HepG2 (cell line): ENCODE data around the gene LRRFIP2. TPM values are rescaled to one million over a fixed set of nuclear protein-coding genes. Genes with fewer than 3 reads are reported as not detected.
A peak's percentile ranks its signal among the peaks of the same experiment; 100 is the strongest.

Experiments used
- ATAC-seq: fragments of 200-7000 bp; cut with Tn5 transposase; 3 replicates; pipeline ENCODE4 v1.9.1; 2020; ENCODE audit warnings: mild to moderate bottlenecking, moderate library complexity
- BruUV-seq: library from RNA; stranded (reverse); fragments of 400-500 nt; replicated peaks from 2 replicates; lab custom pipeline; 2021; lab: Mats Ljungman, UMichigan
- CTCF ChIA-PET: fragments of 300-600 bp; formaldehyde crosslinking; extraction: SDS; loops from one replicate; lab custom pipeline; 2021; ENCODE audit warnings: low total read pairs, inconsistent platforms, low intra/inter-chr PET ratio; lab: Yijun Ruan, JAX
- POLR2A ChIA-PET: fragments of 350-600 bp; sonication (Branson Sonifier 250); formaldehyde crosslinking; loops from one replicate; lab custom pipeline; 2020; ENCODE audit warnings: antibody characterized with exemption, inconsistent platforms; lab: Yijun Ruan, JAX
- DNase-seq: peaks from one replicate; pipeline ENCODE4 v3.0.0-alpha.2; 2015; ENCODE audit warnings: low spot score
- FAIRE-seq: peaks from 3 replicates; lab custom pipeline; 2011; peaks lifted over from hg19 to GRCh38; lab: Jason Lieb, UNC
- H2AFZ ChIP-seq: one replicate; pipeline ENCODE4 v1.6.1; 2011; ENCODE audit warnings: low read length, inconsistent platforms
- H3K27ac ChIP-seq: fragments of 300-600 bp; 3 replicates; pipeline ENCODE4 v1.8.0; 2011; ENCODE audit warnings: mixed run types, mild to moderate bottlenecking, mixed read lengths, low read length, inconsistent platforms; ENCODE audit not compliant: insufficient read depth; ENCODE audit errors: extremely low read length
- H3K27me3 ChIP-seq, 2 experiments: fragments of 200-600 bp in 1 of 2; 2 replicates in 1 of 2; 3 replicates in 1 of 2; pipeline versions ENCODE4 v1.6.0 to v1.8.0; 2011; ENCODE audit warnings: low read length in 2 of 2, mild to moderate bottlenecking in 2 of 2, moderate library complexity in 2 of 2, inconsistent platforms in 1 of 2; ENCODE audit not compliant: insufficient read depth in 2 of 2, control insufficient read depth in 1 of 2
- H3K36me3 ChIP-seq, 2 experiments: fragments of 200-600 bp in 1 of 2; replicated peaks in 1 of 2; 2 replicates in 1 of 2; 3 replicates in 1 of 2; pipeline versions ENCODE4 v1.5.1 to v1.8.0; 2011; ENCODE audit warnings: low read length in 2 of 2, inconsistent platforms in 1 of 2; ENCODE audit not compliant: insufficient read depth in 2 of 2, control insufficient read depth in 1 of 2
- H3K4me1 ChIP-seq: 2 replicates; pipeline ENCODE4 v1.5.1; 2012; ENCODE audit warnings: low read length, inconsistent platforms; ENCODE audit not compliant: insufficient read depth
- H3K4me2 ChIP-seq: 2 replicates; pipeline ENCODE4 v1.6.0; 2011; ENCODE audit warnings: low read depth, low read length, inconsistent platforms
- H3K4me3 ChIP-seq, 3 experiments: fragments of 200-600 bp in 1 of 3; sonication (generic), shearing (Covaris generic) in 1 of 3; replicated peaks in 1 of 3; 2 replicates each; pipeline ENCODE4 v1.5.1; 2011 to 2016; ENCODE audit warnings: low read length in 3 of 3, inconsistent platforms in 2 of 3, low read depth in 2 of 3, mild to moderate bottlenecking in 2 of 3, control low read depth in 1 of 3, mixed read lengths in 1 of 3; ENCODE audit not compliant: insufficient read depth in 1 of 3
- H3K79me2 ChIP-seq: one replicate; pipeline ENCODE4 v1.6.1; 2011; ENCODE audit warnings: low read length, inconsistent platforms; ENCODE audit not compliant: insufficient read depth
- H3K9ac ChIP-seq: 2 replicates; pipeline ENCODE4 v1.6.0; 2011; ENCODE audit warnings: mild to moderate bottlenecking, low read depth, low read length, inconsistent platforms; ENCODE audit not compliant: insufficient read depth
- H3K9me3 ChIP-seq: 2 replicates; pipeline ENCODE4 v1.5.1; 2012; ENCODE audit warnings: mild to moderate bottlenecking, low read length
- H4K20me1 ChIP-seq: 2 replicates; pipeline ENCODE4 v1.6.0; 2011; ENCODE audit warnings: inconsistent platforms, mild to moderate bottlenecking, low read length, moderate library complexity; ENCODE audit not compliant: insufficient read depth
- BHLHE40 ChIP-seq: IDR thresholded peaks from 2 replicates; pipeline ENCODE4 v1.6.1; 2011; ENCODE audit warnings: low read length, improper control_type of control experiment
- HNF4A ChIP-seq: sonication (generic); formaldehyde crosslinking; IDR thresholded peaks from 2 replicates; pipeline ENCODE4 v1.4.0; 2020; ENCODE audit warnings: missing genetic modification reagents
- MYC ChIP-seq: sonication (generic); formaldehyde crosslinking; IDR thresholded peaks from 2 replicates; pipeline ENCODE4 v1.9.0; 2021; ENCODE audit warnings: missing genetic modification reagents, borderline replicate concordance
- ZNF841 ChIP-seq: sonication (generic); formaldehyde crosslinking; IDR thresholded peaks from 2 replicates; pipeline ENCODE4 v1.8.1; 2023; ENCODE audit warnings: missing genetic modification reagents, borderline replicate concordance
- WGBS: methylation state at CpG from one replicate; pipeline ENCODE4 v1.1.6; 2017; ENCODE audit warnings: low lambda C conversion rate; 5-methylcytosine and 5-hydroxymethylcytosine counted together
- in situ Hi-C: cut with HindIII; loops from 2 replicates; pipeline ENCODE4 v1.10.0; 2017; ENCODE audit warnings: low pct_unique_long_range_greater_than_20kb; ENCODE audit not compliant: extremely low pct_ligation_motif_present
- intact Hi-C: fragments of 100-400 bp; cut with micrococcal nuclease; formaldehyde crosslinking; loops from one replicate; pipeline ENCODE4 v1.10.0; 2022; ENCODE audit not compliant: unreplicated experiment
- polyA plus RNA-seq, 8 experiments: library from polyadenylated mRNA; depleted of rRNA in 3 of 8; stranded (reverse) in 7 of 8; unstranded in 1 of 8; fragments of >200 nt; fragmentation: Illumina TruSeq in 4 of 8; extraction: Trizol in 4 of 8; gene quantifications; 2 replicates each; pipeline versions ENCODE4 v1.2.1 to v1.2.3, GENCODE V29; 2011 to 2016; ENCODE audit warnings: low read depth in 4 of 8, missing spikeins in 1 of 8, mixed read lengths in 1 of 8; ENCODE audit not compliant: insufficient read depth in 1 of 8
- total RNA-seq, 5 experiments: library from RNA; depleted of rRNA; stranded (reverse); fragments of >200 nt; fragmentation: Illumina TruSeq; extraction: Trizol; gene quantifications; 2 replicates each; pipeline ENCODE4 v1.2.3, GENCODE V29; 2016; ENCODE audit warnings: low read depth in 1 of 5
- TF ChIP-seq, protein P1 (sequence below): sonication (generic); formaldehyde crosslinking; IDR thresholded peaks from 2 replicates; pipeline ENCODE4 v1.4.0; 2020; ENCODE audit warnings: missing genetic modification reagents, borderline replicate concordance
- TF ChIP-seq, protein P2 (sequence below): sonication (generic); formaldehyde crosslinking; conservative IDR thresholded peaks from 2 replicates; pipeline ENCODE4 v1.4.0; 2020; ENCODE audit warnings: mild to moderate bottlenecking, missing genetic modification reagents, moderate library complexity
- TF ChIP-seq, protein P3 (sequence below): IDR thresholded peaks from 2 replicates; pipeline ENCODE4 v1.4.0; 2020; ENCODE audit warnings: mild to moderate bottlenecking, missing genetic modification reagents

The LRRFIP2 gene
- total and polyA plus RNA-seq, 2 of the 13 experiments (the other 11 are each of a cell fraction or from before 2014, with no cell fraction given) = 13.5 to 32.2 TPM

DNA sequence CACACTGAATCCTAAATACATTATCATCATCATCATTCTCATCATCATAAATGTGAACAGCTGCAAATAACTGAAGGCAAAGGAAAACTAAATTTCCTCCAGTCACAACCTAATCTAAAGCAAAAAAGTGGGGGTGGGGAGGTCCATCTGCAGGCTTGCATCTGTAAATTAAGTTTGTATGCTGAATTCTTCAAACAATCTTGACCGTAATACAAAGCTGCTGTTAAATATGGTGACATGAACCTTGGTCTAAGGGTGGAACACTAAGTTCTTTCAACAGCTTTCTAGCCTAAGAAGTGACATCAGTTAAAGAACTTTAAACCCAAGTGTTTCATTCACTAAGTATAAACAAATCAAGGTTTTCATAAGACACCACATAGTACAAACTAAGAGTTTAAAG, 4.3 kb downstream of the LRRFIP2 start:
- WGBS = 24% methylated on average over 1 of the region's 1 CpG
- intact Hi-C loops = no loop called here
- POLR2A ChIA-PET = no interaction called here
- no peaks in the 10 kb centered on the region for H3K27me3 ChIP-seq
- TF ChIP-seq BHLHE40 (no peak), HNF4A (0 out of 2 replicates have a peak, but pooled peaks have one; percentile 20), MYC (no peak), ZNF841 (CRISPR knock-in tag) (no peak)
- TF ChIP-seq, protein P1, sequence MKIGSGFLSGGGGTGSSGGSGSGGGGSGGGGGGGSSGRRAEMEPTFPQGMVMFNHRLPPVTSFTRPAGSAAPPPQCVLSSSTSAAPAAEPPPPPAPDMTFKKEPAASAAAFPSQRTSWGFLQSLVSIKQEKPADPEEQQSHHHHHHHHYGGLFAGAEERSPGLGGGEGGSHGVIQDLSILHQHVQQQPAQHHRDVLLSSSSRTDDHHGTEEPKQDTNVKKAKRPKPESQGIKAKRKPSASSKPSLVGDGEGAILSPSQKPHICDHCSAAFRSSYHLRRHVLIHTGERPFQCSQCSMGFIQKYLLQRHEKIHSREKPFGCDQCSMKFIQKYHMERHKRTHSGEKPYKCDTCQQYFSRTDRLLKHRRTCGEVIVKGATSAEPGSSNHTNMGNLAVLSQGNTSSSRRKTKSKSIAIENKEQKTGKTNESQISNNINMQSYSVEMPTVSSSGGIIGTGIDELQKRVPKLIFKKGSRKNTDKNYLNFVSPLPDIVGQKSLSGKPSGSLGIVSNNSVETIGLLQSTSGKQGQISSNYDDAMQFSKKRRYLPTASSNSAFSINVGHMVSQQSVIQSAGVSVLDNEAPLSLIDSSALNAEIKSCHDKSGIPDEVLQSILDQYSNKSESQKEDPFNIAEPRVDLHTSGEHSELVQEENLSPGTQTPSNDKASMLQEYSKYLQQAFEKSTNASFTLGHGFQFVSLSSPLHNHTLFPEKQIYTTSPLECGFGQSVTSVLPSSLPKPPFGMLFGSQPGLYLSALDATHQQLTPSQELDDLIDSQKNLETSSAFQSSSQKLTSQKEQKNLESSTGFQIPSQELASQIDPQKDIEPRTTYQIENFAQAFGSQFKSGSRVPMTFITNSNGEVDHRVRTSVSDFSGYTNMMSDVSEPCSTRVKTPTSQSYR (CRISPR knock-in tag) = peak; percentile 20; the same call in 1 of the 2 replicates
- TF ChIP-seq, protein P2, sequence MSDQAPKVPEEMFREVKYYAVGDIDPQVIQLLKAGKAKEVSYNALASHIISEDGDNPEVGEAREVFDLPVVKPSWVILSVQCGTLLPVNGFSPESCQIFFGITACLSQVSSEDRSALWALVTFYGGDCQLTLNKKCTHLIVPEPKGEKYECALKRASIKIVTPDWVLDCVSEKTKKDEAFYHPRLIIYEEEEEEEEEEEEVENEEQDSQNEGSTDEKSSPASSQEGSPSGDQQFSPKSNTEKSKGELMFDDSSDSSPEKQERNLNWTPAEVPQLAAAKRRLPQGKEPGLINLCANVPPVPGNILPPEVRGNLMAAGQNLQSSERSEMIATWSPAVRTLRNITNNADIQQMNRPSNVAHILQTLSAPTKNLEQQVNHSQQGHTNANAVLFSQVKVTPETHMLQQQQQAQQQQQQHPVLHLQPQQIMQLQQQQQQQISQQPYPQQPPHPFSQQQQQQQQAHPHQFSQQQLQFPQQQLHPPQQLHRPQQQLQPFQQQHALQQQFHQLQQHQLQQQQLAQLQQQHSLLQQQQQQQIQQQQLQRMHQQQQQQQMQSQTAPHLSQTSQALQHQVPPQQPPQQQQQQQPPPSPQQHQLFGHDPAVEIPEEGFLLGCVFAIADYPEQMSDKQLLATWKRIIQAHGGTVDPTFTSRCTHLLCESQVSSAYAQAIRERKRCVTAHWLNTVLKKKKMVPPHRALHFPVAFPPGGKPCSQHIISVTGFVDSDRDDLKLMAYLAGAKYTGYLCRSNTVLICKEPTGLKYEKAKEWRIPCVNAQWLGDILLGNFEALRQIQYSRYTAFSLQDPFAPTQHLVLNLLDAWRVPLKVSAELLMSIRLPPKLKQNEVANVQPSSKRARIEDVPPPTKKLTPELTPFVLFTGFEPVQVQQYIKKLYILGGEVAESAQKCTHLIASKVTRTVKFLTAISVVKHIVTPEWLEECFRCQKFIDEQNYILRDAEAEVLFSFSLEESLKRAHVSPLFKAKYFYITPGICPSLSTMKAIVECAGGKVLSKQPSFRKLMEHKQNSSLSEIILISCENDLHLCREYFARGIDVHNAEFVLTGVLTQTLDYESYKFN (CRISPR knock-in tag) = 0 out of 2 replicates have a peak, but pooled peaks have one; percentile 21
- TF ChIP-seq, protein P3, sequence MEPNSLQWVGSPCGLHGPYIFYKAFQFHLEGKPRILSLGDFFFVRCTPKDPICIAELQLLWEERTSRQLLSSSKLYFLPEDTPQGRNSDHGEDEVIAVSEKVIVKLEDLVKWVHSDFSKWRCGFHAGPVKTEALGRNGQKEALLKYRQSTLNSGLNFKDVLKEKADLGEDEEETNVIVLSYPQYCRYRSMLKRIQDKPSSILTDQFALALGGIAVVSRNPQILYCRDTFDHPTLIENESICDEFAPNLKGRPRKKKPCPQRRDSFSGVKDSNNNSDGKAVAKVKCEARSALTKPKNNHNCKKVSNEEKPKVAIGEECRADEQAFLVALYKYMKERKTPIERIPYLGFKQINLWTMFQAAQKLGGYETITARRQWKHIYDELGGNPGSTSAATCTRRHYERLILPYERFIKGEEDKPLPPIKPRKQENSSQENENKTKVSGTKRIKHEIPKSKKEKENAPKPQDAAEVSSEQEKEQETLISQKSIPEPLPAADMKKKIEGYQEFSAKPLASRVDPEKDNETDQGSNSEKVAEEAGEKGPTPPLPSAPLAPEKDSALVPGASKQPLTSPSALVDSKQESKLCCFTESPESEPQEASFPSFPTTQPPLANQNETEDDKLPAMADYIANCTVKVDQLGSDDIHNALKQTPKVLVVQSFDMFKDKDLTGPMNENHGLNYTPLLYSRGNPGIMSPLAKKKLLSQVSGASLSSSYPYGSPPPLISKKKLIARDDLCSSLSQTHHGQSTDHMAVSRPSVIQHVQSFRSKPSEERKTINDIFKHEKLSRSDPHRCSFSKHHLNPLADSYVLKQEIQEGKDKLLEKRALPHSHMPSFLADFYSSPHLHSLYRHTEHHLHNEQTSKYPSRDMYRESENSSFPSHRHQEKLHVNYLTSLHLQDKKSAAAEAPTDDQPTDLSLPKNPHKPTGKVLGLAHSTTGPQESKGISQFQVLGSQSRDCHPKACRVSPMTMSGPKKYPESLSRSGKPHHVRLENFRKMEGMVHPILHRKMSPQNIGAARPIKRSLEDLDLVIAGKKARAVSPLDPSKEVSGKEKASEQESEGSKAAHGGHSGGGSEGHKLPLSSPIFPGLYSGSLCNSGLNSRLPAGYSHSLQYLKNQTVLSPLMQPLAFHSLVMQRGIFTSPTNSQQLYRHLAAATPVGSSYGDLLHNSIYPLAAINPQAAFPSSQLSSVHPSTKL (CRISPR knock-in tag) = 0 out of 2 replicates have a peak, but pooled peaks have one; percentile 22
- TF ChIP-seq, all 625 proteins: peak for 4
- H3K9me3 ChIP-seq = no peaks in the 10 kb centered on the region
- peaks cover 46% of the 10 kb centered on the region for H3K79me2 ChIP-seq
- CTCF ChIA-PET = no interaction called here
- no peak overlapping the region for H3K9ac ChIP-seq
- H3K27ac ChIP-seq = no peak overlapping the region
- H3K4me1 ChIP-seq = peaks cover 45% of the 10 kb centered on the region
- FAIRE-seq (peak; percentile 36), DNase-seq (peak; percentile 6), ATAC-seq (no peak)
- no peak overlapping the region for H3K4me2 ChIP-seq
- H3K4me3 ChIP-seq = no peak overlapping the region
- no peaks in the 10 kb centered on the region; a peak in 2 of 5 replicates for H3K36me3 ChIP-seq
- in situ Hi-C loops = no loop called here
- BruUV-seq = no TSS peak
- H2AFZ ChIP-seq = no peak overlapping the region
- H4K20me1 ChIP-seq = no peaks in the 10 kb centered on the region
